BE2C (cell line): Measurements from ENCODE around the gene DCUN1D3.

Experiments
- DNase-seq: peaks from one replicate; pipeline ENCODE4 v3.0.0-alpha.2; 2020
- H3K27me3 ChIP-seq: fragments of 250-450 bp; sonication (Bioruptor Pico); 2 replicates; pipeline ENCODE4 v1.5.1; 2020; ENCODE audit warnings: mild to moderate bottlenecking
- H3K36me3 ChIP-seq: fragments of 250-450 bp; sonication (Bioruptor Pico); 2 replicates; pipeline ENCODE4 v1.5.1; 2020; ENCODE audit warnings: mild to moderate bottlenecking
- H3K4me1 ChIP-seq: fragments of 250-450 bp; sonication (Bioruptor Pico); 2 replicates; pipeline ENCODE4 v1.5.1; 2020
- H3K4me3 ChIP-seq: 2 replicates; pipeline ENCODE4 v1.5.1; 2011; ENCODE audit warnings: low read depth, low read length
- H3K9me3 ChIP-seq: fragments of 250-450 bp; sonication (Bioruptor Pico); 2 replicates; pipeline ENCODE4 v1.5.1; 2020
- CTCF ChIP-seq: IDR thresholded peaks from 2 replicates; pipeline ENCODE4 v1.5.1; 2012; ENCODE audit warnings: mild to moderate bottlenecking, low read depth, low read length

DCUN1D3 gene

GRCh38 chr16:20901068-20901435 is 894 bp upstream of the DCUN1D3 start:
- Histone ChIP-seq H3K27me3 (no peaks in the 10 kb centered on the region), H3K4me1 (no peaks in the 10 kb centered on the region; the same call in 1 of the 2 replicates), H3K36me3 (no peaks in the 10 kb centered on the region), H3K4me3 (peak overlapping the region; percentile 87), H3K9me3 (no peaks in the 10 kb centered on the region)
- DNase-seq = no peak
- TF ChIP-seq CTCF = no peak

- Histone ChIP-seq H3K9me3 (no peaks in the 10 kb centered on the region), H3K36me3 (peaks cover 4% of the 10 kb centered on the region), H3K27me3 (no peaks in the 10 kb centered on the region), H3K4me3 (peak overlapping the region; percentile 87), H3K4me1 (no peaks in the 10 kb centered on the region; the same call in 1 of the 2 replicates)
- no peak for DNase-seq
- TF ChIP-seq CTCF = no peak
Measured at GRCh38 chr16:20899477-20900298, 470 bp downstream of the DCUN1D3 start.

- Histone ChIP-seq H3K36me3 (peaks cover 4% of the 10 kb centered on the region), H3K4me1 (no peaks in the 10 kb centered on the region; the same call in 1 of the 2 replicates)
- TF ChIP-seq CTCF = no peak
Measured at GRCh38 chr16:20899071-20899470, 1.1 kb downstream of the DCUN1D3 start.

GRCh38 chr16:20897922-20898321 is 2.2 kb downstream of the DCUN1D3 start:
- Histone ChIP-seq H3K36me3 (peaks cover 4% of the 10 kb centered on the region), H3K27me3 (no peaks in the 10 kb centered on the region), H3K4me1 (no peaks in the 10 kb centered on the region; the same call in 1 of the 2 replicates), H3K9me3 (no peaks in the 10 kb centered on the region), H3K4me3 (no peak overlapping the region)
- TF ChIP-seq CTCF = no peak
- no peak for DNase-seq

More at GRCh38 chr16:20899071-20899470, 1.1 kb downstream of the DCUN1D3 start:
- Histone ChIP-seq H3K27me3 (no peaks in the 10 kb centered on the region), H3K4me3 (peak overlapping the region; percentile 87), H3K9me3 (no peaks in the 10 kb centered on the region)
- DNase-seq = no peak

GRCh38 chr16:20897253-20897897 is 2.8 kb downstream of the DCUN1D3 start:
- no peak overlapping the region for H3K4me3 ChIP-seq
- peaks cover 4% of the 10 kb centered on the region for H3K36me3 ChIP-seq
- no peaks in the 10 kb centered on the region for H3K27me3 ChIP-seq
- H3K4me1 ChIP-seq = no peaks in the 10 kb centered on the region; the same call in 1 of the 2 replicates
- TF ChIP-seq CTCF = no peak
- no peak for DNase-seq
- no peaks in the 10 kb centered on the region for H3K9me3 ChIP-seq

- H3K4me3 ChIP-seq = no peak overlapping the region
- no peaks in the 10 kb centered on the region for H3K9me3 ChIP-seq
- H3K27me3 ChIP-seq = no peaks in the 10 kb centered on the region
- DNase-seq = no peak
- no peak for TF ChIP-seq CTCF
- H3K36me3 ChIP-seq = peaks cover 4% of the 10 kb centered on the region
- H3K4me1 ChIP-seq = no peaks in the 10 kb centered on the region
Measured at GRCh38 chr16:20894388-20894787, 5.8 kb downstream of the DCUN1D3 start.
